ENCODE results near the gene C1orf52. TPM values are rescaled to one million over a fixed set of nuclear protein-coding genes. Genes with fewer than 3 reads are reported as not detected.

Gene C1orf52
- total and polyA plus RNA-seq, 9 of the 15 experiments (the other 6 are each of a cell fraction or from before 2014, with no cell fraction given), result 17.0 to 38.5 (median 33.0) TPM

DNA sequence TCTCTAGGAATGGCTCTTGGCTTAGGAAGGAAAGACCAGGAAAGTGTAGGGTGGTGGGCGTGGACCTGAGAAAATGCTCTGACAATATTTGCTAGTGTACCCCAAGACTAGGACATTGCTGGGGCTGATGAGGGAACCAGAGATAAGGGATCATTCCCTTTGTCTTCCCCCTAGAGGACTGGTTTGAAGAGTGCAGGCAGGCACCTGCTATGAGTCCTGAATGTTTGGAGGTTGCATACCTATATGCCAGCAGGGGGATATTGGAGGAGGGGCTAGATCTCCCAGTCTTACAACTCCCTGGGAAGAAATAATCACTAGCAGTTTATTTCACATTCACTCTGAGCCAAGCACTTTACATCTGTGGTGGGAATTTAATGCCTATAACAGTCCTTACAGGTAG, 23.0 kb upstream of the C1orf52 start (continued):
- TF ChIP-seq ZNF318 (IDR thresholded peaks at IDR 0.05; ENCODE audit: borderline replicate concordance in 1 of 2, low read depth in 1 of 2), result no peak

DNA sequence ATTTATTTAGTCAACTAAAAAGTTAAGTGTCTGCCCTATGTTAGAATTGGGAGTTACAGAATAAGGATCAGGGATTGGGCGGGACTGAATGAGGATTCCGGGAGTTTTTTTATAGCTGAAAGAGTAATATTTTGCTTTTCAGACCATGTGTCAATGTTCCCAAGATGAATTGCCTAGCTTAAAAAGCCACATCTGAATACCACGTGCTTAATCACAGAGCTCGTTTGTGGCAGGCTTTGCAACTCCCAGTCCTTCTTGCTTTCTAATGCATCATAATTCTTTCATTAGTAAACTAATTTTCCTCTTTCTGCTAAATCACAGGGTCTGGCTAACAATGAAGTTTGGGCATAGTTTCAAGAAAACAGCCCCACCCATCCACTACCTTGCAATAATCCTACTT, 21.2 kb upstream of the C1orf52 start:
- ChIA-PET POLR2A (no interaction called here), CTCF (ENCODE audit: low intra/inter-chr PET ratio) (no interaction called here)
- Histone ChIP-seq H3K4me2 (ENCODE audit: insufficient read depth, low read length) (no peak overlapping the region), H3K27me3 (ENCODE audit: control insufficient read depth in 2 of 2, insufficient read depth in 2 of 2, low read length in 2 of 2) (peaks cover 0 to 3% of the 10 kb centered on the region in 2 experiments; a peak in 2 of 5 replicates), H4K20me1 (replicated peaks; ENCODE audit: control insufficient read depth, insufficient read depth, low read length) (no peaks in the 10 kb centered on the region), H3K9me3 (replicated peaks; ENCODE audit: control insufficient read depth, insufficient read depth, low read depth, low read length) (no peaks in the 10 kb centered on the region), H3K9me1 (ENCODE audit: control insufficient read depth, insufficient read depth, low read length) (no peaks in the 10 kb centered on the region), H2AFZ (ENCODE audit: low read depth, low read length) (no peak overlapping the region), H3K9ac (ENCODE audit: insufficient read depth in 1 of 2, low read depth in 2 of 2, low read length in 2 of 2) (no peak overlapping the region), H3K4me1 (replicated peaks in 1 of 2; ENCODE audit: control insufficient read depth in 2 of 2, insufficient read depth in 2 of 2, low read length in 2 of 2) (peaks cover 9 to 22% of the 10 kb centered on the region in 2 experiments; a peak in 4 of 5 replicates), H3K27ac (ENCODE audit: extremely low read depth, low read depth, low read length) (no peak overlapping the region), H3K36me3 (ENCODE audit: control insufficient read depth, insufficient read depth, low read length) (no peaks in the 10 kb centered on the region), H3K79me2 (ENCODE audit: control insufficient read depth, insufficient read depth, low read length) (peaks cover 6% of the 10 kb centered on the region), H3K4me3 (no peak overlapping the region)
- intact Hi-C loops (cut with micrococcal nuclease) (no loop called here), in situ Hi-C loops (cut with MboI) (no loop called here)
- FAIRE-seq, result no peak
- no peak for DNase-seq (ENCODE audit: extremely low read depth in 1 of 4, low spot score in 3 of 4)
- ATAC-seq, result no peak
- 16% methylated on average over 4 of the region's 4 CpGs for WGBS (ENCODE audit: insufficient coverage, low coverage, missing lambda C conversion rate)
- BruUV-seq (replicated peaks), result no TSS peak
- TF ChIP-seq NR3C1 (CRISPR knock-in tag; IDR thresholded peaks at IDR 0.05) (no peak), RFX5 (IDR thresholded peaks at IDR 0.05; ENCODE audit: low read depth, low read length) (no peak), ZNF76 (CRISPR knock-in tag; IDR thresholded peaks at IDR 0.05; ENCODE audit: borderline replicate concordance) (no peak), POU5F1 (IDR thresholded peaks at IDR 0.05; ENCODE audit: borderline replicate concordance, low read depth, low read length, partially characterized antibody) (no peak), BRF2 (IDR thresholded peaks at IDR 0.05; ENCODE audit: borderline replicate concordance, insufficient read depth, insufficient read length) (no peak), ZNF518B (CRISPR knock-in tag; IDR thresholded peaks at IDR 0.05) (no peak)
